T-helper 17 cell (primary cell): ENCODE data around the gene SEMA4D. TPM values are rescaled to one million over a fixed set of nuclear protein-coding genes. Genes with fewer than 3 reads are reported as not detected.
"Not testable (repeated sequence)": the region's sequence is repeated elsewhere in the genome, so short reads cannot be mapped to it uniquely, and the experiment has no call there.

Source experiments
- ATAC-seq: fragments of 150-1000 bp; cut with Tn5 transposase; 2 replicates; pipeline ENCODE4 v1.10.0; 2021; ENCODE audit warnings: mild to moderate bottlenecking, moderate library complexity
- DNase-seq, 3 donors: peaks; one replicate each; pipeline versions ENCODE4 v3.0.0 to v3.0.0-alpha.2; 2020 to 2021
- H3K9me3 ChIP-seq: one replicate; pipeline ENCODE4 v1.7.0; 2013; ENCODE audit warnings: low read length, mild to moderate bottlenecking; ENCODE audit not compliant: control insufficient read depth, poor library complexity, severe bottlenecking
- H3K27ac Mint-ChIP-seq: one replicate; pipeline ENCODE4 v1.8.0; 2022; ENCODE audit warnings: mild to moderate bottlenecking, moderate library complexity, mixed read lengths
- H3K27me3 Mint-ChIP-seq: one replicate; pipeline ENCODE4 v1.8.0; 2022; ENCODE audit warnings: mixed read lengths
- H3K36me3 Mint-ChIP-seq: one replicate; pipeline ENCODE4 v1.8.0; 2022; ENCODE audit warnings: low read depth, mixed read lengths
- H3K4me1 Mint-ChIP-seq: one replicate; pipeline ENCODE4 v1.8.0; 2022; ENCODE audit warnings: mild to moderate bottlenecking, mixed read lengths
- H3K4me3 Mint-ChIP-seq: one replicate; pipeline ENCODE4 v1.8.0; 2022; ENCODE audit warnings: mild to moderate bottlenecking, moderate library complexity, mixed read lengths
- total RNA-seq, 4 donors: library from RNA in 2 of 4; stranded (reverse) in 2 of 4; gene quantifications; one replicate each; pipeline ENCODE4 v1.2.3 and lab custom pipeline; 2022 to 2026

The SEMA4D gene
- total RNA-seq, 2 donors from 2014 or later, result 250 to 312 TPM

DNA sequence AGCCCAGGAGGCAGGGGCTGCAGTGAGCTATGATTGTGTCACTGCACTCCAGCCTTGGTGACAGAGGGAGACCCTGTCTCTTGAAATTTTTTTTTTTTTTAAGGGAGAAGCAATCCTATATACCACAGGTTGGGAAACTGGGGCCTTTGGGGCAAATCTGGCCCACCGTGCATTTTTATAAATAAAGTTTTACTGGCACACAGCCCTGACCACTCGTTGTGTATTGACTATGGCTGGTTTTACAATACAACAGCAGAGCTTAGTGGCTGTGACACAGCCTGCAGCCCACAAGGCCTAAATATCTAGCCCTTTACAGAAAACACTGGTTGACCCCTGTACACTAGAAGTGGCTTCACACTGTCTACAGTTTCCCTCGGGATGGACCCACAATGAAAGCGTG is 121.6 kb downstream of the SEMA4D start:
- DNase-seq (no peak), ATAC-seq (no peak)
- Mint-ChIP-seq H3K4me1 (peaks cover 32% of the 10 kb centered on the region), H3K27me3 (no peaks in the 10 kb centered on the region), H3K4me3 (no peak overlapping the region), H3K27ac (peak overlapping the region; percentile 86), H3K36me3 (peaks cover 10% of the 10 kb centered on the region)
- H3K9me3 ChIP-seq, result no peaks in the 10 kb centered on the region

DNA sequence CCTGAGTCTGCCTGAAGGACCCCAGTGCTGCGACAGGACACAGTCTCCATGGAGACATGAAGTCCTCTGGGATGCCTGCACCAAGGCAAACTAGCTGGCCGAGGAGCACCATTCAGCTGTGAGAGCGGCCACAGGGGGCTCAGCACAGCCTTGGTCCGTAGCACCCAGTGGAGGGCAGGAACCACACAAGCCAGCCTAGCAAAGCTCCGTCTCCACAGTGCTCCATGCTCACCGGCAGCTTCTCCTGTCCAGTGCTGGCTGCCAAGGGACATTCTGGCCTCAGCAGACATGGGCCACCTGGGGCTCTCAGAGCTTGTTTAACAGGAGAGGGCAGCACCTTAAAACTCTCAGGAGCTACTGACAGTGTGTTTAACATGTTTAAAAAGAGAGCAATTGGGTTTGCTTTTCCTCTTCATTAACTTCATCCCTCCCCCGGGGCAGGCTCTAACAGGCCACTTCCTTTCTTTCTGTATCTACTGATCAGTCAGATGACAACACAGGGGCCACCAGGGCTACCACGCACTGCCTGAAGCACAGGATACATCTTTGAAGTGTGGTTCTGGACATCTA is 122.6 kb downstream of the SEMA4D start:
- peak; percentile 34 for ATAC-seq
- Mint-ChIP-seq H3K4me1 (peaks cover 25% of the 10 kb centered on the region), H3K27ac (peak overlapping the region; percentile 86), H3K4me3 (no peak overlapping the region), H3K27me3 (no peaks in the 10 kb centered on the region), H3K36me3 (peaks cover 10% of the 10 kb centered on the region)
- no peak for DNase-seq
- no peaks in the 10 kb centered on the region for H3K9me3 ChIP-seq

GRCh38 chr9:89374176-89374575 is 123.7 kb downstream of the SEMA4D start:
- H3K27ac Mint-ChIP-seq, result peak overlapping the region; percentile 86
- DNase-seq, result no peak
- H3K4me1 Mint-ChIP-seq, result peaks cover 21% of the 10 kb centered on the region

DNA sequence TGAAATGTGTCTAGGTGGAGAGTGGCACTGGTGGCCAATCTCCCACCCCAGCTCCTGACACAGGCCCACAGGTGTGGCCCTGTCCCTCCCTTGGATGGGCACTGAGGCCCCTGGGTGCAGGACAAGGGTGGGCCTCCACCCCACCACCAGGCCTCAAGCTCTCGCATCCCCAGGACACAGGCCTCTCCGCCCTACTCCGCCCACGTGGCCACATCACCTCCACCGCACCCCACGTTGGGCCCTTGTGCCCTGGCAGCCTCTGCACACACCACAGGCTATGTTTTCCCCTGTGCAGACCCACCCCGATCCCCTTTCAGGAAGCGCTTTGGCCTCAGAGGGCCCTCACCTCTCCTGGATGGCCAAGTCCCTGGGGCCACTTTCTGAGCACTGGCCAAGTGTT is 124.9 kb downstream of the SEMA4D start:
- peak overlapping the region; percentile 86 for H3K27ac Mint-ChIP-seq
- ATAC-seq, result peak; percentile 6
- DNase-seq, result no peak
- peak overlapping the region; percentile 15 for H3K4me3 Mint-ChIP-seq
- no peaks in the 10 kb centered on the region for H3K9me3 ChIP-seq
- no peaks in the 10 kb centered on the region for H3K27me3 Mint-ChIP-seq
- peaks cover 6% of the 10 kb centered on the region for H3K36me3 Mint-ChIP-seq
- peaks cover 25% of the 10 kb centered on the region for H3K4me1 Mint-ChIP-seq

More at GRCh38 chr9:89374176-89374575, 123.7 kb downstream of the SEMA4D start:
- peaks cover 8% of the 10 kb centered on the region for H3K36me3 Mint-ChIP-seq
- H3K4me3 Mint-ChIP-seq, result no peak overlapping the region
- H3K27me3 Mint-ChIP-seq, result no peaks in the 10 kb centered on the region
- ATAC-seq, result no peak
- no peaks in the 10 kb centered on the region for H3K9me3 ChIP-seq

GRCh38 chr9:89372230-89372816 is 125.6 kb downstream of the SEMA4D start:
- H3K4me3 Mint-ChIP-seq, result peak overlapping the region; percentile 19

DNA sequence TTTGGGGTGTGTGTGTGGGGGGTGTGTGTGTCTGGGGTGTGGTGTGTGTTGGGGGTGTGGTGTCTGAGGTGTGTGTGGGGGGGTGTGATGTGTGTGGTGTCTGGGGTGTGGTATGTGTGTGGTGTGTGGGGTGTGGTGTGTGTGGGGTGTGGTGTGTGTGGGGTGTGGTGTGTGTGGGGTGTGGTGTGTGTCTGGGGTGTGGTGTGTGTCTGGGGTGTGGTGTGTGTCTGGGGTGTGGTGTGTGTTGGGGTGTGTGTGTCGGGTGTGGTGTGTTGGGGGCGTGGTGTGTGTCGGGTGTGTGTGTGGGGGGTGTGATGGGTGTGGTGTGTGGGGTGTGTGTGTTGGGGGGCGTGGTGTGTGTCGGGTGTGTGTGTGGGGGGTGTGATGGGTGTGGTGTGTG is 126.1 kb downstream of the SEMA4D start:
- H3K27ac Mint-ChIP-seq, H3K4me3 Mint-ChIP-seq, H3K9me3 ChIP-seq, H3K27me3 Mint-ChIP-seq, H3K36me3 Mint-ChIP-seq, DNase-seq: not testable (repeated sequence)
- ATAC-seq, result peak; percentile 1
- H3K4me1 Mint-ChIP-seq, result peaks cover 24% of the 10 kb centered on the region

More at GRCh38 chr9:89372230-89372816, 125.6 kb downstream of the SEMA4D start:
- no peaks in the 10 kb centered on the region for H3K9me3 ChIP-seq
- peak; percentile 66 for ATAC-seq
- peaks cover 26% of the 10 kb centered on the region for H3K4me1 Mint-ChIP-seq
- peaks cover 6% of the 10 kb centered on the region for H3K36me3 Mint-ChIP-seq
- peak overlapping the region; percentile 86 for H3K27ac Mint-ChIP-seq
- DNase-seq, result peak in 1 of 3 donors; percentile 29
- no peaks in the 10 kb centered on the region for H3K27me3 Mint-ChIP-seq

GRCh38 chr9:89370593-89370992 is 127.3 kb downstream of the SEMA4D start:
- H3K4me3 Mint-ChIP-seq, result no peak overlapping the region
- DNase-seq, result no peak
- H3K27me3 Mint-ChIP-seq, result no peaks in the 10 kb centered on the region
- no peaks in the 10 kb centered on the region for H3K9me3 ChIP-seq
- peaks cover 16% of the 10 kb centered on the region for H3K4me1 Mint-ChIP-seq
- no peak for ATAC-seq
- H3K27ac Mint-ChIP-seq, result no peak overlapping the region
- H3K36me3 Mint-ChIP-seq, result no peaks in the 10 kb centered on the region

- Mint-ChIP-seq H3K4me3 (no peak overlapping the region), H3K27me3 (no peaks in the 10 kb centered on the region), H3K36me3 (no peaks in the 10 kb centered on the region), H3K4me1 (peaks cover 14% of the 10 kb centered on the region), H3K27ac (peak overlapping the region; percentile 69)
- DNase-seq (no peak), ATAC-seq (no peak)
- H3K9me3 ChIP-seq, result no peaks in the 10 kb centered on the region
Measured at GRCh38 chr9:89368978-89369377, 128.9 kb downstream of the SEMA4D start.

DNA sequence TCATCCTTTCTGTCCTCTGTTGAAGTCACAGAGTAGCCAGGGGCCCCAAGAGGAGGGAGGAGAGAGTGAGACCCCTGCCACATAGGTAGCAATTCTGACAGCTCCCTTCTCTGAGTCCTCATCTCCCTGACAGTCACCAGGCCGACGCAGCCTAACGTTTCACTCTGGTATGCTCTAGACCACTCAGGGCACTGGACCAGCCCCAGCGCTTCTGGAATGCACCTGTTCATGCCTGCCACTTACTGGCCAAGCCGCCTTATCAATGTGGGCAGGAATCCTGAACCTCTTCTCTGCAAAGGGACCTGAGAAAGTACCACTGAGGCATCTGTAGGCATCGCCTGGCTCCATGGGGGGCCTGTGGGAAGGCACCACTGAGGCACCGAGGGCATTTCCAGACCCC is 129.4 kb downstream of the SEMA4D start:
- no peak overlapping the region for H3K4me3 Mint-ChIP-seq
- peaks cover 14% of the 10 kb centered on the region for H3K4me1 Mint-ChIP-seq
- ATAC-seq (no peak), DNase-seq (no peak)
- H3K27me3 Mint-ChIP-seq, result no peaks in the 10 kb centered on the region
- peak overlapping the region; percentile 69 for H3K27ac Mint-ChIP-seq
- no peaks in the 10 kb centered on the region for H3K9me3 ChIP-seq
- H3K36me3 Mint-ChIP-seq, result no peaks in the 10 kb centered on the region

- peak overlapping the region; percentile 41 for H3K27ac Mint-ChIP-seq
Measured at GRCh38 chr9:89367726-89368437, 130.0 kb downstream of the SEMA4D start.

GRCh38 chr9:89367281-89367680 is 130.6 kb downstream of the SEMA4D start:
- H3K4me1 Mint-ChIP-seq, result peaks cover 11% of the 10 kb centered on the region
- H3K27ac Mint-ChIP-seq, result no peak overlapping the region
- H3K4me3 Mint-ChIP-seq, result no peak overlapping the region
- H3K27me3 Mint-ChIP-seq, result no peaks in the 10 kb centered on the region
- H3K9me3 ChIP-seq, result no peaks in the 10 kb centered on the region
- no peak for DNase-seq
- H3K36me3 Mint-ChIP-seq, result no peaks in the 10 kb centered on the region
- no peak for ATAC-seq

More at GRCh38 chr9:89367726-89368437, 130.0 kb downstream of the SEMA4D start:
- peaks cover 13% of the 10 kb centered on the region for H3K4me1 Mint-ChIP-seq
- no peak for DNase-seq
- H3K36me3 Mint-ChIP-seq, result no peaks in the 10 kb centered on the region
- no peaks in the 10 kb centered on the region for H3K9me3 ChIP-seq
- no peak for ATAC-seq
- H3K4me3 Mint-ChIP-seq, result no peak overlapping the region
- no peaks in the 10 kb centered on the region for H3K27me3 Mint-ChIP-seq

DNA sequence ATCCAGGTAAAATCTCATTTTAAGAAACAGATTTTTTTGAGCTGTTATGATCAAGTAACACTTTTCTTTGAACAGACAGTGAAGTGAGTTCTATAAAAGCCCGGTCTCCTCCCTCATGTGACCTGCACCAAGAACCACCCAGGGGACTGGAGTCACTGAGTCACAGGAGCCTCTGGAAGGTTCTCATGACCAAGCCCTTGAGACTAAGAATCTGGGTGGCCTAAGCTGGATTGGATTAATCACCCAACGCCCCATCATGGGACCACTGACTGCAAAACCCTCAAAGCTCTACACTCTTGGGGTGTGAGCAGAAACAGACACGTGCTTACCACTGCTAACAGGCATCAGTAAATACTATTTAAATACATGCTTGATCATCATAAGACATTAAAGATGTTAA is 131.2 kb downstream of the SEMA4D start:
- H3K27ac Mint-ChIP-seq, result peak overlapping the region; percentile 9
- H3K27me3 Mint-ChIP-seq, result no peaks in the 10 kb centered on the region
- H3K4me1 Mint-ChIP-seq, result peaks cover 11% of the 10 kb centered on the region
- no peaks in the 10 kb centered on the region for H3K9me3 ChIP-seq
- ATAC-seq (no peak), DNase-seq (no peak)
- no peak overlapping the region for H3K4me3 Mint-ChIP-seq
- no peaks in the 10 kb centered on the region for H3K36me3 Mint-ChIP-seq

DNA sequence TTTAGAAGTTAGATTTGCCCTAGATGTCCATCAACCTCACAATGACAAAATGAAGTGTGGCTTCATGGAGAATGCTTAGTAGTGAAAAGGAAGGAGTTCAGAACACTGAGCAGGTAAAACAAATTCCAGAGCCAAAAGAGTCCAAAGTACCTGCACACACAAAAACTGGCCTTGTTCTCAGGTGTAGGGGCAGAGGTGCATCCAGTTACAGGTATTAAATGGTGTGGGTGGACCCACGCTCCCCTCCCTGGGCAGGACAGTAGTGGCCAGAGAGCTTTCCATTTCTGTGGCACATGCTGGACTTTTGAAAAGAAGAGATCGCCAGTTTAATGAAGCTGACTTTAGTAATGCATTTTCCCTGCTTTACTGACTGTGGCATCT is 132.4 kb downstream of the SEMA4D start:
- DNase-seq (no peak), ATAC-seq (no peak)
- H3K9me3 ChIP-seq, result no peaks in the 10 kb centered on the region
- Mint-ChIP-seq H3K27me3 (no peaks in the 10 kb centered on the region), H3K27ac (peak overlapping the region; percentile 63), H3K36me3 (peaks cover 5% of the 10 kb centered on the region), H3K4me3 (no peak overlapping the region), H3K4me1 (peaks cover 13% of the 10 kb centered on the region)
